ENCODE measurements around the gene SLC2A5.

SLC2A5 gene

DNA sequence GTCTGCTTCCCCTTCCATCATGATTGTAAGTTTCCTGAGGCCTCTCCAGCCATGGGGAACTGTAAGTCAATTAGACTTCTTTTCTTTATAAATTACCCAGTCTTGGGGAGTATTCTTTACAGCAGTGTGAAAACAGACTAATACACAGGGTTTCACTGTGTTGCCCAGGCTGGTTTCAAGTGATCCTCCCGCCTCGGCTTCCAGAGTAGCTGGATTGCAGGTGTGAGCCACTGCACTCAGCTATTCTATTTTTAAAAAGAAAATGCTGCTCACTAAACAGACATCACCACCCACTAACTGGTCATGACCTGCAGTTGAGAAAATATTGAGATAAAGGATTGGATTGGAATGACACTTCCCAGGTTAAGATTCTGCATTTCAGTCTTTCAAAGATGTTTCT is 22.4 kb downstream of the SLC2A5 start:
- no peak overlapping the region for H3K4me3 Mint-ChIP-seq
- peaks cover 36% of the 10 kb centered on the region for H3K27me3 Mint-ChIP-seq
- ATAC-seq (replicated peaks; ENCODE audit: extremely low read depth, poor library complexity, severe bottlenecking) (no peak), DNase-seq (ENCODE audit: low spot score in 2 of 2) (no peak)
- H3K36me3 Mint-ChIP-seq (ENCODE audit: insufficient read depth): peaks cover 2% of the 10 kb centered on the region
- no peaks in the 10 kb centered on the region for H3K9me3 Mint-ChIP-seq
- no peaks in the 10 kb centered on the region for H3K4me1 Mint-ChIP-seq
- H3K27ac Mint-ChIP-seq (ENCODE audit: low read depth): no peak overlapping the region

DNA sequence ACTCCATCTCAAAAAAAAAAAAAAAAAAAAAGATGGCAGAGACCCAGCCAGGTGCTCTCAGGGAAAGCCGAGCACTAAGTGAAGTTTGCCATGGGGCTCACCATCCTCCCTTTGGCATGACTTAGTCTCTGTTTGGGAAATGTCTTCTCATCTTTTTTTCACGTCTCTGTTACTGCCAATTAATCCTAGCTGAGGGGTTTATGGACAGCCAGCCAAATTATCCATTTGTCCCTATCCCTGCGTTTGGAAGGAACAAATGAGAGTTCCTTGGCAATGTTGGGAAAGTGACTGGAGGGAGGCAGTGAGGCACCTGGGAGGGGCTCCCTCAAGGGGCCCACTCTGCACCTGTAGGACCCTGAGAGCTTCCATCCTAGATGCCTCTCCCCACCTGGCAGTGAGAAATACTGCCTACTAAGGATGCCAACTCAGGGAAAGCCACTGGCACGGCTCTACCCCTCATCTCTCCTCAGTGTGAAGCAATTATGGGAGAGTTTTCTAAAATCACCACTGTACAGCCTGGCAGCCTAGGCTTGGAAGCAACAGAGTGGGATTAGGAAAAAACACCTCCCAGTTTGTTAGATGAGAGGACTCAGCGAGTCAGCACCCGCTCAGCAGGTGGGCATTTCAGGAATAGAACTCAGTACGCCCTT is 23.4 kb downstream of the SLC2A5 start:
- Mint-ChIP-seq H3K36me3 (ENCODE audit: insufficient read depth) (peaks cover 2% of the 10 kb centered on the region), H3K27ac (ENCODE audit: low read depth) (no peak overlapping the region), H3K9me3 (no peaks in the 10 kb centered on the region), H3K4me1 (no peaks in the 10 kb centered on the region), H3K4me3 (no peak overlapping the region), H3K27me3 (peaks cover 36% of the 10 kb centered on the region)
- DNase-seq (ENCODE audit: low spot score in 2 of 2): no peak
- ATAC-seq (replicated peaks; ENCODE audit: extremely low read depth, poor library complexity, severe bottlenecking): no peak

DNA sequence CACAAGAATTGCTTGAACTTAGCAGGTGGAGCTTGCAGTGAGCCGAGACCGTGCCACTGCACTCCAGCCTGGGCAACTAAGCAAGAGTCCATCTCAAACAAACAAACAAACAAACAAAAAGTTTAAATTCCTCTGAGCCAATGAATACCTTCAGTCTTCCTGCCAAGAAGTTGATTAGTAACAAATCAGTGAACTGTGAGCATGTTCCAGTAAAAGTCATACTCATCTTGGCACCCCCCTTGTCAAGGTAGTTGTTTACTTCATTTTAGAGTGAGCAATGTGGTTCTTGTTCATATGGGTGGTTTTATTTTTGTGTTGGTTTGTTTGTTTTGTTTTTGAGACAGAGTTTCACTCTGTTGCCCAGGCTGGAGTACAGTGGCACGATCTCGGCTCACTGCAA is 25.2 kb downstream of the SLC2A5 start:
- Mint-ChIP-seq H3K27ac (ENCODE audit: low read depth) (no peak overlapping the region), H3K4me1 (no peaks in the 10 kb centered on the region), H3K4me3 (no peak overlapping the region), H3K27me3 (peaks cover 32% of the 10 kb centered on the region), H3K36me3 (ENCODE audit: insufficient read depth) (no peaks in the 10 kb centered on the region), H3K9me3 (no peaks in the 10 kb centered on the region)
- DNase-seq (ENCODE audit: low spot score in 2 of 2): no peak
- no peak for ATAC-seq (replicated peaks; ENCODE audit: extremely low read depth, poor library complexity, severe bottlenecking)

DNA sequence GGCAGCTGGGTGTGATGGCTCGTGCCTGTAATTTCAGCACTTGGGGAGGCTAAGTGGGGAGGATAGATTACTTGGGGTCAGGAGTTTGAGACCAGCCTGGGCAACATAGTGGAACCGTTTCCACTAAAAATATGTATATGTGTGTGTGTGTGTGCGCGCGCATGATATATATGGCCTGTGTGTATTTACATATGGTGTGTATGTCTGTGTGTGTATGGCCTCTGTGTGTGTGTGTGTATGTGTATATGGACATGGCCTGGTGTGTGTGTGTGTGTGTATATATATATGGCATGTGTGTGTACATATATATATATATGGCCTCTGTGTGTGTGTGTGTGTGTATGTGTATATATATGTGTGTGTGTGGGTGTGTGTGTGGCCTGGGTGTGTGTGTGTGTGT is 27.2 kb downstream of the SLC2A5 start:
- H3K4me1 Mint-ChIP-seq: no peaks in the 10 kb centered on the region
- H3K9me3 Mint-ChIP-seq: no peaks in the 10 kb centered on the region
- no peak overlapping the region for H3K27ac Mint-ChIP-seq (ENCODE audit: low read depth)
- DNase-seq (ENCODE audit: low spot score in 2 of 2) (no peak), ATAC-seq (replicated peaks; ENCODE audit: extremely low read depth, poor library complexity, severe bottlenecking) (no peak)
- no peak overlapping the region for H3K4me3 Mint-ChIP-seq
- H3K27me3 Mint-ChIP-seq: peaks cover 28% of the 10 kb centered on the region
- no peaks in the 10 kb centered on the region for H3K36me3 Mint-ChIP-seq (ENCODE audit: insufficient read depth)

DNA sequence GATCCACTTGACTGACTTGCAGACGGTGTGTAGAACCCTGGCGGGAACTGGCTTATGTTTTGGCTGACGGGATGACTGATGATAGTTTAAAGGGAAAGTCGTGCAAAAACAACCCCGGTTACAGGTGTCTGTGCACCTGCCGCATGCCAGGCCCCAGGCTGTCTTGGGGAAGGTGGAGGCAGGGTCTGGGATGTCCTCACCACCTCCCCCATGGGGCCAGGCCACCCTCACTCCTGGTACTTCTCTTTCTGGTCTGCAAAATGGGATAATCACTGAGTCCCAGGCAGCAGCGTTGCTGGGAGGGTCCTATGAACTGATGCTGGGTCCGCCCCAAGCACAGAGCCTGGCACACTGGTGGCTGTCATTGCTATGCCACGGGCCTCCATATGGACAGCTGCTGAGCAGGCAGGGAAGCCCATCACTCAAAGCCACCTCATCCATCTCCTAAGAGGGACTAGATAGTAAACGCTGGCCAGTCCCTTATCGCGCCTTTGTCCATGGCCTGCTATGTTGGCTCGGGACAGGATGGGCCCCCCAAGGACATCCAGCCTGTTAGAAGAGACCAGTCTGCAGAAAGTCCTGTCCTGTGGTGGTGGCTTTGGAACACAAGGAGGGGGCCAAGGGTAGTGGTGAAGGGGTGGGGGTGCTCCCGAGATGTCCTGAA is 28.2 kb downstream of the SLC2A5 start:
- peaks cover 24% of the 10 kb centered on the region for H3K27me3 Mint-ChIP-seq
- no peak for ATAC-seq (replicated peaks; ENCODE audit: extremely low read depth, poor library complexity, severe bottlenecking)
- H3K9me3 Mint-ChIP-seq: no peaks in the 10 kb centered on the region
- no peak overlapping the region for H3K4me3 Mint-ChIP-seq
- no peaks in the 10 kb centered on the region for H3K4me1 Mint-ChIP-seq
- no peaks in the 10 kb centered on the region for H3K36me3 Mint-ChIP-seq (ENCODE audit: insufficient read depth)
- H3K27ac Mint-ChIP-seq (ENCODE audit: low read depth): no peak overlapping the region
- DNase-seq (ENCODE audit: low spot score in 2 of 2): no peak

DNA sequence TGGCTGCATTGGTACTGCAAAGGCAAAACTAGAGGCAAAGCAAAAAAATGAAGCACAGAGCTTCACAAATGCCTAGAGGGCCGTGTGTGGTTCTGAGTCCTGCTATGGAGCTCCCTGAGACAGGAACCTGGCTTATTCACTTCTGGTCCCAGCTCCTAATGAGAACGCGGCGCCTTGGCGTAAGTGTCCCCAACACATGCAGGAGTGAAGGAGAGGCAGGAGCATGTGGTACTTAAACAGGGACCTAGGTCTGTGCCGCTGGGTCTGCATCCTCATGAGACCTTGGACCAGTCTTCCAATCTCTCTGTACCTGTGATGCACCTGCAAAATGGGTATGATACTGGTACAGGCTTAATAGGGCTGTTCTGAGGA is 28.8 kb downstream of the SLC2A5 start:
- Mint-ChIP-seq H3K9me3 (peaks cover 1% of the 10 kb centered on the region), H3K36me3 (ENCODE audit: insufficient read depth) (no peaks in the 10 kb centered on the region), H3K27ac (ENCODE audit: low read depth) (no peak overlapping the region), H3K4me1 (no peaks in the 10 kb centered on the region), H3K4me3 (no peak overlapping the region), H3K27me3 (peaks cover 24% of the 10 kb centered on the region)
- DNase-seq (ENCODE audit: low spot score in 2 of 2) (no peak), ATAC-seq (replicated peaks; ENCODE audit: extremely low read depth, poor library complexity, severe bottlenecking) (no peak)

DNA sequence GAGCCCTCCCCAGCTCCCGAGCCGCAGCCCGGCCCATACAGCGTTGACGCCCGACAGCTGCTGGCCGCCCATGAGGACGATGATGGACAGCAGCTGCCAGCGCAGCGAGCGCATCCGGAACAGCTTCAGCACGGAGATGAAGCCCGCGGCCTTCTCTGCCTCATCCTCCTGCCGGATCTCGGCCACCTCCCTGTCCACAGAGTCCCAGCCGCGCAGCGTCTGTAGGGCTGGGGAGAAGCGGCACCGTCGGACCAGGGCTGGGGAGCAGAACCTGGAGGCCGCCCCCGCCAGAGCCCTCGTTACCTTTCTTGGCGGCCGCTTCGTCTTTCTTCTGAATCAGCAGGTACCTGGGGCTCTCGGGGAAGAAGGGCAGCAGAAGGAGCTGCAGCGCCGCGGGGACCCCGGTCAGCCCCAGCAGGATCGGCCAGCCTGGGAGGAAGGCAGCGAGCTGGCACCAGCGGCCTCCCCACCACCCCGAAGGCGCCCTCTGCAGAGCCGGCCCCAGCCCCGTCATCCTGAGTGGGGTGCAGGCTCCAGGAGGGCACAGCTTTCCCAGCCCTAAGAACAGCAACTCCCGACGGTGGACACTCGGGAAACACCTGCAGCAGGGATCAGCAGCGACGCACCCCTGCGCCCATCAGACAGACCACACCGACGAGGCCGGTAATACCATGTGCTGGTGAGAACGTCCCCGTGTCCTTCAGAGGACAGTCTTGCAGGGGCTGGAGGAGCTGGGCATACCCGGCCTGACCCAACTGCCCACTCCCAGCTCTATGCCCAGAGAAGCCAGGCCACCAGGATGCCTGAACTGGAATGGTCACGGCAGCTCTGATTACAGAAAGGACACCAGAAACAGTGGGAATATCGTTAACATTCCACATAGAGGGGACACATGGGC is 29.4 kb downstream of the SLC2A5 start:
- ATAC-seq (replicated peaks; ENCODE audit: extremely low read depth, poor library complexity, severe bottlenecking) (no peak), DNase-seq (ENCODE audit: low spot score in 2 of 2) (no peak)
- H3K27me3 Mint-ChIP-seq: peaks cover 20% of the 10 kb centered on the region
- H3K4me3 Mint-ChIP-seq: no peak overlapping the region
- no peaks in the 10 kb centered on the region for H3K4me1 Mint-ChIP-seq
- no peak overlapping the region for H3K27ac Mint-ChIP-seq (ENCODE audit: low read depth)
- peaks cover 6% of the 10 kb centered on the region for H3K9me3 Mint-ChIP-seq
- no peaks in the 10 kb centered on the region for H3K36me3 Mint-ChIP-seq (ENCODE audit: insufficient read depth)

DNA sequence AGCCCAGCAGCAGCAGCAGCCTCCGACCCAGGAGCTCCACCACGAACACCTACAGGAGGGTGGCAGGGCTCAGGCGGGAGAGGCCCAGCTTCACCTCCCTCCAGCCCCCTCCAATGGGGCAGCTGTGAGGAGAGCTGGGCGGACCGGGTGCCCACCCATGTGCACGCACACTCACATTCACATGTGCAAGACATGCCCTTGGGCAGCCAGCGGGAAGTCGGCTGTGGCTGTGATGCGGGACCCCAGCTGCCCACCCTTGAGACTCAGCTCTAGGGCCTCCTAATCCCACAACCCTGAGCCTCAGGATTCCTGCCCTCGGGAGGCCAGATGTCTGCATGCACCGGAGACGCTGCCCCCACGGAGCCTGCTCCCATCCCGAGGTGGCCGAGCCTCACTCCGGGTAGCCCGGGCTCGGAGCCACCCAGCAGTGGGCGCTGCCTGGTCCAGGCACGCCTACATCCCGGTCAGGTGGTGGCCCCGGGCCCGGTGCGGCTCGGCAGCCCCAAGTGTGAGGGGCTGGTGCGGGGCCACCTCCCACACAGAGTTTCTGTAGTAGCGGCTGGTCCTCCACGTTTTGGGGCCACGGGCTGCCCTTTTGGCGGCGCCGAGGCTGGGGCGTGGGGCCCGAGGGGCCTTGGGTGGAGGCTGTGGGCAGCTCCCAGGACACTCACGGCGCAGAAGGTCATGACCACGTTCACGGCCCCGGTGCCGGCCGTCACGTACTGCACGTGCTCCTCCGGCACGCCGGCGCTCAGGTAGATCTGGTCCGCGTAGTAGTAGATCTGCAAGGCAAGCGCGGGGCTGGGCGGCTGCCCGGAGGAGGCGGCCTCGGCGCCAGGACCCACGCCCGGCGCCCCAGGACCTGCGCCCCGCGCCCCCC is 30.3 kb downstream of the SLC2A5 start:
- H3K4me3 Mint-ChIP-seq: no peak overlapping the region
- ATAC-seq (replicated peaks; ENCODE audit: extremely low read depth, poor library complexity, severe bottlenecking) (no peak), DNase-seq (ENCODE audit: low spot score in 2 of 2) (no peak)
- H3K9me3 Mint-ChIP-seq: peaks cover 12% of the 10 kb centered on the region
- H3K27ac Mint-ChIP-seq (ENCODE audit: low read depth): no peak overlapping the region
- no peaks in the 10 kb centered on the region for H3K4me1 Mint-ChIP-seq
- peaks cover 14% of the 10 kb centered on the region for H3K27me3 Mint-ChIP-seq
- no peaks in the 10 kb centered on the region for H3K36me3 Mint-ChIP-seq (ENCODE audit: insufficient read depth)

DNA sequence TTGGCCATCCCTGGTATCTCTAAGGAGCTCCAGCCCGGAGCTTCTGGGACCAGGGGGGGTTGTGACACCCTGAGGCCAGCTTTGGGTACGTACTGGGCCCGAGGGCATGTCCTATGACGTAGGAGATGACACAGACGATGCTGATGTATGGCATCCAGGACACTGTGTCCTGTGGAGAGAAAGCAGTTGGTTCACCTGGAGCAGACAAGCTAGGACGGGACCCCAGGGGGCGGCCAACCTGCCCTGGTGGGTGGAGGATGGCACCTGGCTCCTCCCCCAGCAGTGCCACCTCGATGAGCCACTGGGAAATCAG is 31.1 kb downstream of the SLC2A5 start:
- ATAC-seq (replicated peaks; ENCODE audit: extremely low read depth, poor library complexity, severe bottlenecking) (no peak), DNase-seq (ENCODE audit: low spot score in 2 of 2) (no peak)
- no peak overlapping the region for H3K4me3 Mint-ChIP-seq
- H3K9me3 Mint-ChIP-seq: peaks cover 12% of the 10 kb centered on the region
- no peak overlapping the region for H3K27ac Mint-ChIP-seq (ENCODE audit: low read depth)
- H3K4me1 Mint-ChIP-seq: no peaks in the 10 kb centered on the region
- peaks cover 21% of the 10 kb centered on the region for H3K27me3 Mint-ChIP-seq
- H3K36me3 Mint-ChIP-seq (ENCODE audit: insufficient read depth): no peaks in the 10 kb centered on the region

DNA sequence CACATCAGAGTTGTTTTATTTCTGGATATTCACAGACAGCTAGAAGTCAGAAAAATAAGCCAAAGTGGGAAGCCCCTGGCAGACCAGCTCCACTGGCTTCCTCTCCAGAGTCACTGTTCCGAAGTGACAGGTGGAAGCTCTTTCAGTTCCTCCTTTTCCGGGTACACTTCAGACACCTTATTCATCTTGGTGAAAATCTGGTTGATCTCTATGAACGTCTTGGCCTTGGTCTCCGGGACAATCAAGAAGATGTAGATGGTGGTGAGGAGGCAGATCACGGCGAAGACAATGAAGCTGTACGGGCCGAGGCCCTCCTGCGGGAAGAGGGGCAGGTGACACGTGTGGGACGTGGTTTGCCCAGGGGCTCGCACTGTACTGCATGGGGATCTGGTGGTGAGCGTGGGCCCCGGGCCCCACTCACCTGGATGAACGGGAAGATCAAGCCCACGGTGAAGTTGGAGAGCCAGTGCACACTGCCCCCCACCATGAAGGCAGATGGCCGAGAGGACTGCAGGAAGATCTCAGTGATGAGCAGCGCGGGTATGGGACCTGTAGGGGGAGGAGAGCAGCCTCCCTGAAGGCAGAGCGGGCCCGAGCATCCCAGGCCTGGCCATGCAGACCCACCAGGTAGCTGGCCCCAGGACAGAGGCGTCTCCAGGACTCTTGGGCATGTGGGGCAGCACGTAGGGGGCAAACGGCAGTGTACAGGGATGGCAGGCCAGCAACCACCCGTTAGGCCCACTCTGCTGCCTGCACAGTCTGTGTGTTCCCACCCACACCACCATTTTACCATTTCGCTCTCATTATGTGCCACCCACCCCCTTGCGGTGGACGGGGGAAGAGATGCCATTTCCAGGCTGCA is 31.7 kb downstream of the SLC2A5 start:
- H3K27ac Mint-ChIP-seq (ENCODE audit: low read depth): no peak overlapping the region
- H3K4me3 Mint-ChIP-seq: no peak overlapping the region
- H3K27me3 Mint-ChIP-seq: peaks cover 21% of the 10 kb centered on the region
- ATAC-seq (replicated peaks; ENCODE audit: extremely low read depth, poor library complexity, severe bottlenecking): no peak
- DNase-seq (ENCODE audit: low spot score in 2 of 2): no peak
- no peaks in the 10 kb centered on the region for H3K36me3 Mint-ChIP-seq (ENCODE audit: insufficient read depth)
- no peaks in the 10 kb centered on the region for H3K4me1 Mint-ChIP-seq
- H3K9me3 Mint-ChIP-seq: peaks cover 12% of the 10 kb centered on the region

DNA sequence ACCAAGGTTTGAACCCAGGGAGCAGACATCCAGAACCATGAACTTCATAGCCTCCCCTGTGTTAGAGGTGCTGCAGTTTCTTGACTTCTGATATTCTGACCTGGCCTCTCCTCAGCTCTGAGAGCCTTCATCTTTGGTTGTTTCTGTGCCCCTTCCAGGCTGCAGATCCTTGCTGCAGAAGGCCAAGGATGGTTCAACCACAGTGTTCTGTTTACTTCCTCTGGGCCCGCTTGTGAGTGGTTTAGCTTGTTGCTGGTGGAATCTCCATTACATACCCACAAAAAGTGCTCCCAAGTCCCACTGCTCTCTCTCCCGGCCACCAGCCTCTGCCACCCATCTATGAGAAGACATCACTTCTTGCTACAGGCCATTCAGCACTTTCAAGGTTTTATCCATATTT is 34.2 kb downstream of the SLC2A5 start:
- Mint-ChIP-seq H3K4me3 (no peak overlapping the region), H3K4me1 (no peaks in the 10 kb centered on the region), H3K36me3 (ENCODE audit: insufficient read depth) (no peaks in the 10 kb centered on the region), H3K9me3 (peaks cover 12% of the 10 kb centered on the region), H3K27ac (ENCODE audit: low read depth) (no peak overlapping the region), H3K27me3 (peaks cover 21% of the 10 kb centered on the region)
- DNase-seq (ENCODE audit: low spot score in 2 of 2): no peak
- no peak for ATAC-seq (replicated peaks; ENCODE audit: extremely low read depth, poor library complexity, severe bottlenecking)

DNA sequence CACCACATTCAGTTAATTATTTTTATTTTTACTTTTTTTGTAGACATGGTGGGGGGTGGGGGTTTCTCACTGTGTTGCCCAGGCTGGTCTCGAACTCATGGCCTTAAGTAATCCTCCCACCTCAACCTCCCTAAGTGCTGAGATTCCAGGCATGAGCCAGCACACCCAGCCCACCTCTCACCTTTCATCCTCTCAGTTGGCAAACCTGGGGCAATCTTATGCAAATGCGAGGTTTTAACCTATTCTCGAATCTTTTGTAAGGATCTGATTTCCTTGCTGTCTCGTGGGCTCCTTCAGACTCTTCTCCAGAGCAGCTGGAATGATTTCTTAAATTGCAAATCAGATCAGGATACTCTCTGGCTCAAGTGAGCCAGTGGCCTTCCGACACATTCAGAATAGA is 36.1 kb downstream of the SLC2A5 start:
- H3K36me3 Mint-ChIP-seq (ENCODE audit: insufficient read depth): no peaks in the 10 kb centered on the region
- no peak overlapping the region for H3K4me3 Mint-ChIP-seq
- H3K4me1 Mint-ChIP-seq: no peaks in the 10 kb centered on the region
- ATAC-seq (replicated peaks; ENCODE audit: extremely low read depth, poor library complexity, severe bottlenecking): no peak
- H3K27me3 Mint-ChIP-seq: peaks cover 33% of the 10 kb centered on the region
- no peak for DNase-seq (ENCODE audit: low spot score in 2 of 2)
- H3K27ac Mint-ChIP-seq (ENCODE audit: low read depth): no peak overlapping the region
- H3K9me3 Mint-ChIP-seq: peaks cover 12% of the 10 kb centered on the region
